Measurements from ENCODE around the gene SLC39A9. TPM values are rescaled to one million over a fixed set of nuclear protein-coding genes. Genes with fewer than 3 reads are reported as not detected.

Gene SLC39A9
- total and polyA plus RNA-seq, 2 of the 13 experiments (the other 11 are each of a cell fraction or from before 2014, with no cell fraction given) = 46.6 to 69.5 TPM

- peak; percentile 9 for TF ChIP-seq ZNF12 (CRISPR knock-in tag; IDR thresholded peaks at IDR 0.05)
- no peak for TF ChIP-seq ZNF713 (CRISPR knock-in tag; IDR thresholded peaks at IDR 0.05)
- no peak for TF ChIP-seq HMGA1 (CRISPR knock-in tag; conservative IDR thresholded peaks at IDR 0.05)
- no peak for TF ChIP-seq ZNF329 (CRISPR knock-in tag; IDR thresholded peaks at IDR 0.05; ENCODE audit: low read depth)
- TF ChIP-seq ZGPAT (CRISPR knock-in tag; IDR thresholded peaks at IDR 0.05) = peak; percentile 61; the same call in 1 of the 2 replicates
- TF ChIP-seq PLRG1 (conservative IDR thresholded peaks at IDR 0.05) = no peak
- peak; percentile 12; the same call in 1 of the 2 replicates for TF ChIP-seq NFIC (IDR thresholded peaks at IDR 0.05; ENCODE audit: low read length)
- peak; percentile 85 for TF ChIP-seq ZNF18 (CRISPR knock-in tag; IDR thresholded peaks at IDR 0.05; ENCODE audit: insufficient replicate concordance)
- peak; percentile 7; the same call in 1 of the 2 replicates for TF ChIP-seq ZNF121 (CRISPR knock-in tag; IDR thresholded peaks at IDR 0.05)
- no peak for TF ChIP-seq TCF12 (IDR thresholded peaks at IDR 0.05)
- TF ChIP-seq TCF12 (CRISPR knock-in tag; IDR thresholded peaks at IDR 0.05) = 0 out of 2 replicates have a peak, but pooled peaks have one; percentile 7
- no peak for TF ChIP-seq CEBPB (IDR thresholded peaks at IDR 0.05; ENCODE audit: borderline replicate concordance, low read depth, low read length)
- peak; percentile 88 for TF ChIP-seq YEATS4 (CRISPR knock-in tag; IDR thresholded peaks at IDR 0.05; ENCODE audit: borderline replicate concordance)
- TF ChIP-seq JUNB (CRISPR knock-in tag; IDR thresholded peaks at IDR 0.05; ENCODE audit: borderline replicate concordance) = peak; percentile 30; the same call in 1 of the 2 replicates
- no peak for TF ChIP-seq SUZ12 (IDR thresholded peaks at IDR 0.05; ENCODE audit: low read depth, low read length)
- no peak for TF ChIP-seq RFXAP (CRISPR knock-in tag; IDR thresholded peaks at IDR 0.05; ENCODE audit: borderline replicate concordance)
- TF ChIP-seq TP53 (CRISPR knock-in tag; conservative IDR thresholded peaks at IDR 0.05) = 0 out of 2 replicates have a peak, but pooled peaks have one; percentile 53
- no peak; the same call in 1 of the 2 replicates for TF ChIP-seq TFE3 (CRISPR knock-in tag; IDR thresholded peaks at IDR 0.05)
- TF ChIP-seq E2F2 (CRISPR knock-in tag; IDR thresholded peaks at IDR 0.05; ENCODE audit: borderline replicate concordance) = no peak
- TF ChIP-seq ZEB1 (IDR thresholded peaks at IDR 0.05; ENCODE audit: insufficient replicate concordance, low read depth) = no peak
- TF ChIP-seq MATR3 (CRISPR knock-in tag; IDR thresholded peaks at IDR 0.05) = no peak
- TF ChIP-seq KDM4B (CRISPR knock-in tag; IDR thresholded peaks at IDR 0.05) = 0 out of 2 replicates have a peak, but pooled peaks have one; percentile 37
- TF ChIP-seq FOXO1 (CRISPR knock-in tag; IDR thresholded peaks at IDR 0.05) = peak; percentile 32; the same call in 1 of the 2 replicates
- TF ChIP-seq POLR2AphosphoS5 (IDR thresholded peaks at IDR 0.05; ENCODE audit: low read depth, low read length) = peak; percentile 81
- TF ChIP-seq REPIN1 (CRISPR knock-in tag; IDR thresholded peaks at IDR 0.05; ENCODE audit: borderline replicate concordance, low read depth) = peak; percentile 53; the same call in 1 of the 2 replicates
- TF ChIP-seq FOXK1 (CRISPR knock-in tag; IDR thresholded peaks at IDR 0.05; ENCODE audit: borderline replicate concordance, low read depth) = peak; percentile 85
These were observed at the start of gene SLC39A9, which contains the start of gene ERH (continued) for GRCh38 chr14:69398053-69398817.

All from HepG2 (cell line).